Suprapubic skin (tissue), 4 donors: ENCODE data around the gene NOP10.
"Not testable (repeated sequence)": the region's sequence is repeated elsewhere in the genome, so short reads cannot be mapped to it uniquely, and the experiment has no call there.

Experiments
- EP300 ChIP-seq: sonication (generic); formaldehyde crosslinking; IDR thresholded peaks from one replicate; pipeline ENCODE4 v1.6.1; 2017; ENCODE audit warnings: antibody characterized with exemption
- POLR2A ChIP-seq, 2 donors: fragments of 450-650 bp; IDR thresholded peaks; one replicate each; pipeline ENCODE4 v1.6.1; 2017; ENCODE audit warnings: antibody characterized with exemption in 2 of 2, mild to moderate bottlenecking in 2 of 2, moderate library complexity in 2 of 2
- POLR2AphosphoS5 ChIP-seq, 3 donors: sonication (generic); formaldehyde crosslinking; IDR thresholded peaks; one replicate each; pipeline ENCODE4 v1.6.1; 2017; ENCODE audit warnings: antibody characterized with exemption in 3 of 3
- TF ChIP-seq, protein P1 (sequence below), 2 donors: fragments of 200-600 bp in 1 of 2; fragments of 450-650 bp in 1 of 2; sonication (generic) in 1 of 2; IDR thresholded peaks; one replicate each; pipeline ENCODE4 v1.5.1; 2016 to 2019; ENCODE audit warnings: antibody characterized with exemption in 2 of 2, mild to moderate bottlenecking in 1 of 2, moderate library complexity in 1 of 2

DNA sequence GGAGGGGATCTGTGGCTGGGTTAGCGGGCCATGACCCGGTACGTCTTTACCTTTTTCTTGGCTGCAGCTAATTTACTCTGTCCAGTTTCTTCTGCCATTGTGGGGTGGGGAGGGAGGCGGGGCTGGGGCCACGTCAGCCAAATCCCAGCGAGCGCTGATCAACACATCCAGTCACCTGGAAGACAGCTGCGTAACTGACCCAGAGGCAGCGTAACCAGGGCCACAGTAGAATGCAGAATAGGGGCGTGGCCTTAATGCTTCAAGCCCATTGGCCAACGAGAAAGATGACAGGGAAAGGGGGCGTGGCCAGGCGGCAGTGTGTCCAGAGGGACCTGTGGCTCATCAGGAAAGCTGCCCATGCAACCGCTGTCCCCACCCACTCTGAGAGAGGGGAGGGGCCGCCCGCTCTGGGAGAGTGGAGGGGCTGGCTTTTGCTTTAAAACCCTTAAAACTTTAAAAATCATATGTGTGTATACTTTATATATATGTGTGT is 46.7 kb upstream of the NOP10 start:
- TF ChIP-seq, protein P1, sequence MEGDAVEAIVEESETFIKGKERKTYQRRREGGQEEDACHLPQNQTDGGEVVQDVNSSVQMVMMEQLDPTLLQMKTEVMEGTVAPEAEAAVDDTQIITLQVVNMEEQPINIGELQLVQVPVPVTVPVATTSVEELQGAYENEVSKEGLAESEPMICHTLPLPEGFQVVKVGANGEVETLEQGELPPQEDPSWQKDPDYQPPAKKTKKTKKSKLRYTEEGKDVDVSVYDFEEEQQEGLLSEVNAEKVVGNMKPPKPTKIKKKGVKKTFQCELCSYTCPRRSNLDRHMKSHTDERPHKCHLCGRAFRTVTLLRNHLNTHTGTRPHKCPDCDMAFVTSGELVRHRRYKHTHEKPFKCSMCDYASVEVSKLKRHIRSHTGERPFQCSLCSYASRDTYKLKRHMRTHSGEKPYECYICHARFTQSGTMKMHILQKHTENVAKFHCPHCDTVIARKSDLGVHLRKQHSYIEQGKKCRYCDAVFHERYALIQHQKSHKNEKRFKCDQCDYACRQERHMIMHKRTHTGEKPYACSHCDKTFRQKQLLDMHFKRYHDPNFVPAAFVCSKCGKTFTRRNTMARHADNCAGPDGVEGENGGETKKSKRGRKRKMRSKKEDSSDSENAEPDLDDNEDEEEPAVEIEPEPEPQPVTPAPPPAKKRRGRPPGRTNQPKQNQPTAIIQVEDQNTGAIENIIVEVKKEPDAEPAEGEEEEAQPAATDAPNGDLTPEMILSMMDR (IDR thresholded peaks at IDR 0.05), result not testable (repeated sequence)
- TF ChIP-seq POLR2A (IDR thresholded peaks at IDR 0.05); POLR2AphosphoS5 (IDR thresholded peaks at IDR 0.05); EP300: not testable (repeated sequence)
